Neuron (in vitro differentiated cells): ENCODE measurements around the gene DCAF4.

Experiments
- H2AFZ ChIP-seq: one replicate; pipeline ENCODE4 v1.6.1; 2013; ENCODE audit warnings: low read depth, mild to moderate bottlenecking, inconsistent platforms, low read length, moderate library complexity
- H3K27me3 ChIP-seq: one replicate; pipeline ENCODE4 v1.6.1; 2013; ENCODE audit warnings: low read length; ENCODE audit not compliant: insufficient read depth
- H3K36me3 ChIP-seq: one replicate; pipeline ENCODE4 v1.6.1; 2013; ENCODE audit warnings: low read length; ENCODE audit not compliant: insufficient read depth
- H3K4me1 ChIP-seq: one replicate; pipeline ENCODE4 v1.6.1; 2013; ENCODE audit warnings: low read length; ENCODE audit not compliant: insufficient read depth
- H3K4me3 ChIP-seq: 2 replicates; pipeline ENCODE4 v1.5.1; 2013; ENCODE audit warnings: mild to moderate bottlenecking, low read length, moderate library complexity
- H3K9me3 ChIP-seq: one replicate; pipeline ENCODE4 v1.6.1; 2013; ENCODE audit warnings: low read length

Gene DCAF4

GRCh38 chr14:72904218-72904617 lies 22.0 kb upstream of the DCAF4 start:
- peaks cover 6% of the 10 kb centered on the region for H3K27me3 ChIP-seq
- H3K36me3 ChIP-seq: no peaks in the 10 kb centered on the region
- H2AFZ ChIP-seq: no peak overlapping the region
- no peaks in the 10 kb centered on the region for H3K4me1 ChIP-seq
- no peaks in the 10 kb centered on the region for H3K9me3 ChIP-seq
- no peak overlapping the region for H3K4me3 ChIP-seq

GRCh38 chr14:72904840-72905561 lies 21.3 kb upstream of the DCAF4 start:
- no peak overlapping the region for H2AFZ ChIP-seq
- peaks cover 3% of the 10 kb centered on the region for H3K27me3 ChIP-seq
- no peak overlapping the region for H3K4me3 ChIP-seq
- no peaks in the 10 kb centered on the region for H3K36me3 ChIP-seq
- no peaks in the 10 kb centered on the region for H3K9me3 ChIP-seq
- no peaks in the 10 kb centered on the region for H3K4me1 ChIP-seq

- Histone ChIP-seq H2AFZ (no peak overlapping the region), H3K4me3 (no peak overlapping the region), H3K36me3 (no peaks in the 10 kb centered on the region), H3K4me1 (no peaks in the 10 kb centered on the region), H3K9me3 (no peaks in the 10 kb centered on the region), H3K27me3 (peaks cover 2% of the 10 kb centered on the region)
Measured at GRCh38 chr14:72906316-72906715, 19.9 kb upstream of the DCAF4 start.

- Histone ChIP-seq H3K36me3 (no peaks in the 10 kb centered on the region), H3K27me3 (peaks cover 3% of the 10 kb centered on the region), H2AFZ (no peak overlapping the region), H3K4me1 (no peaks in the 10 kb centered on the region), H3K9me3 (no peaks in the 10 kb centered on the region), H3K4me3 (no peak overlapping the region)
Measured at GRCh38 chr14:72906879-72907278, 19.4 kb upstream of the DCAF4 start.

- Histone ChIP-seq H3K36me3 (no peaks in the 10 kb centered on the region), H3K27me3 (peaks cover 3% of the 10 kb centered on the region), H3K4me3 (no peak overlapping the region), H3K4me1 (no peaks in the 10 kb centered on the region), H2AFZ (no peak overlapping the region), H3K9me3 (no peaks in the 10 kb centered on the region)
Measured at GRCh38 chr14:72907886-72908285, 18.4 kb upstream of the DCAF4 start.

GRCh38 chr14:72909163-72909562 lies 17.1 kb upstream of the DCAF4 start:
- peaks cover 3% of the 10 kb centered on the region for H3K27me3 ChIP-seq
- H3K36me3 ChIP-seq: no peaks in the 10 kb centered on the region
- no peaks in the 10 kb centered on the region for H3K4me1 ChIP-seq
- no peak overlapping the region for H3K4me3 ChIP-seq
- H2AFZ ChIP-seq: no peak overlapping the region
- H3K9me3 ChIP-seq: no peaks in the 10 kb centered on the region

- no peak overlapping the region for H3K4me3 ChIP-seq
- H3K4me1 ChIP-seq: peaks cover 6% of the 10 kb centered on the region
- H3K9me3 ChIP-seq: no peaks in the 10 kb centered on the region
- H3K27me3 ChIP-seq: peaks cover 3% of the 10 kb centered on the region
- no peak overlapping the region for H2AFZ ChIP-seq
- no peaks in the 10 kb centered on the region for H3K36me3 ChIP-seq
Measured at GRCh38 chr14:72913809-72914208, 12.5 kb upstream of the DCAF4 start.

- no peak overlapping the region for H3K4me3 ChIP-seq
- H3K36me3 ChIP-seq: no peaks in the 10 kb centered on the region
- peaks cover 6% of the 10 kb centered on the region for H3K4me1 ChIP-seq
- H2AFZ ChIP-seq: no peak overlapping the region
- peaks cover 2% of the 10 kb centered on the region for H3K27me3 ChIP-seq
- H3K9me3 ChIP-seq: no peaks in the 10 kb centered on the region
Measured at GRCh38 chr14:72916174-72916573, 10.1 kb upstream of the DCAF4 start.

- H3K36me3 ChIP-seq: no peaks in the 10 kb centered on the region
- no peaks in the 10 kb centered on the region for H3K27me3 ChIP-seq
- no peak overlapping the region for H2AFZ ChIP-seq
- H3K9me3 ChIP-seq: no peaks in the 10 kb centered on the region
- no peak overlapping the region for H3K4me3 ChIP-seq
- peaks cover 6% of the 10 kb centered on the region for H3K4me1 ChIP-seq
Measured at GRCh38 chr14:72917094-72917802, 9.0 kb upstream of the DCAF4 start.

- Histone ChIP-seq H3K9me3 (no peaks in the 10 kb centered on the region), H3K4me3 (no peak overlapping the region), H3K36me3 (no peaks in the 10 kb centered on the region), H3K4me1 (peaks cover 6% of the 10 kb centered on the region), H2AFZ (no peak overlapping the region), H3K27me3 (no peaks in the 10 kb centered on the region)
Measured at GRCh38 chr14:72920008-72920407, 6.3 kb upstream of the DCAF4 start.

GRCh38 chr14:72921396-72921795 lies 4.9 kb upstream of the DCAF4 start:
- Histone ChIP-seq H3K36me3 (no peaks in the 10 kb centered on the region), H3K27me3 (no peaks in the 10 kb centered on the region), H3K9me3 (no peaks in the 10 kb centered on the region), H3K4me3 (no peak overlapping the region), H3K4me1 (peaks cover 6% of the 10 kb centered on the region), H2AFZ (no peak overlapping the region)

GRCh38 chr14:72924337-72924736 lies 1.9 kb upstream of the DCAF4 start:
- H3K4me3 ChIP-seq: no peak overlapping the region
- H3K27me3 ChIP-seq: no peaks in the 10 kb centered on the region

GRCh38 chr14:72925171-72925759 lies 999 bp upstream of the DCAF4 start:
- H3K9me3 ChIP-seq: no peaks in the 10 kb centered on the region
- peaks cover 2% of the 10 kb centered on the region for H3K4me1 ChIP-seq
- H3K36me3 ChIP-seq: no peaks in the 10 kb centered on the region
- H2AFZ ChIP-seq: peak overlapping the region; percentile 64
- peak overlapping the region; percentile 90 for H3K4me3 ChIP-seq
- H3K27me3 ChIP-seq: no peaks in the 10 kb centered on the region

More at GRCh38 chr14:72924337-72924736, 1.9 kb upstream of the DCAF4 start:
- no peak overlapping the region for H2AFZ ChIP-seq
- no peaks in the 10 kb centered on the region for H3K36me3 ChIP-seq
- peaks cover 2% of the 10 kb centered on the region for H3K4me1 ChIP-seq
- no peaks in the 10 kb centered on the region for H3K9me3 ChIP-seq
